AG10803 (cell line): ENCODE results near the gene CDH4.
"Not testable (repeated sequence)": the region's sequence is repeated elsewhere in the genome, so short reads cannot be mapped to it uniquely, and the experiment has no call there.

Experiments used
- DNase-seq: peaks from one replicate; pipeline ENCODE4 v3.0.0; 2010; ENCODE audit warnings: low read depth
- H3K4me3 ChIP-seq: 2 replicates; pipeline ENCODE4 v1.5.1; 2011; ENCODE audit warnings: mild to moderate bottlenecking, low read length, control low read depth
- CTCF ChIP-seq: conservative IDR thresholded peaks from 2 replicates; pipeline ENCODE4 v1.5.1; 2011; ENCODE audit warnings: mild to moderate bottlenecking, low read length, control low read depth, inconsistent platforms

Gene CDH4

GRCh38 chr20:61979701-61980635 is 727.9 kb downstream of the CDH4 start:
- DNase-seq: no peak
- TF ChIP-seq CTCF: no peak
- H3K4me3 ChIP-seq: no peak overlapping the region

GRCh38 chr20:61980647-61981583 is 728.9 kb downstream of the CDH4 start:
- peak; percentile 26 for DNase-seq
- peak; percentile 49 for TF ChIP-seq CTCF

DNA sequence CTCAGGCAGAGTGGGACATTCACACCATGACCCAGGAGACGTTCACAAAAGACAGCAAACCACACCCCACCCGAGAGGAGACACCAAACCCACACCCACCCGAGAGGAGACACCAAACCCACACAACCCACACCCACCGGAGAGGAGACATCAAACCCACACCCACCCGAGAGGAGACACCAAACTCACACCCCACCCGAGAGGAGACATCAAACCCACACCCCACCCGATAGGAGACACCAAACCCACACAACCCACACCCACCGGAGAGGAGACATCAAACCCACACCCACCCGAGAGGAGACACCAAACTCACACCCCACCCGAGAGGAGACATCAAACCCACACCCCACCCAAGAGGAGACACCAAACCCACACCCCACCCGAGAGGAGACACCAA is 729.6 kb downstream of the CDH4 start:
- DNase-seq, H3K4me3 ChIP-seq: not testable (repeated sequence)

More at GRCh38 chr20:61980647-61981583, 728.9 kb downstream of the CDH4 start:
- no peak overlapping the region for H3K4me3 ChIP-seq

DNA sequence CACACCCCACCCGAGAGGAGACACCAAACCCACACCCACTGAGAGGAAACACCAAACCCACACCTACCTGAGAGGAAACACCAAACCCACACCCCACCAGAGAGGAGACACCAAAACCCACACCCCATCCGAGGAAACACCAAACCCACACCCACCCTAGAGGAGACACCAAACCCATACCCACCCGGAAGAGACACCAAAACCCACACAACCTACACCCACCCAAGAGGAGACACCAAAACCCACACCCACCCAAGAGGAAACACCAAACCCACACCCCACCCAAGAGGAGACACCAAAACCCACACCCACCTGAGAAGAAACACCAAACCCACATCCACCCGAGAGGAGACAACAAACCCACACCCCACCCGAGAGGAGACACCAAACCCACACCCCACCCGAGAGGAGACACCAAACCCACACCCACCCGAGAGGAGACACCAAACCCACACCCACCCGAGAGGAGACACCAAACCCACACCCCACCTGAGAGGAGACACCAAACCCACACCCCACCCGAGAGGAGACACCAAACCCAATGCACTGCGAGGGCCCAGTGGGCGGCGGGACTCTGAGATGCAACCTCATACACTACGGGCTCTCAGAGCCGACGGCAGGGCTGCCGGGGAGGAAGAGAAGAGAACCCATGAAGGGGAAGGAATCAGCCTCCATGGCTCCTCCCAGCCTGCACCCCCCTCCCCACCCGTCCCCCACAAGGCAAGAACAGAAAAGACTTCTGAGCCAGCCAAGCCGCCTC is 730.3 kb downstream of the CDH4 start:
- no peak for TF ChIP-seq CTCF
- no peak for DNase-seq
- H3K4me3 ChIP-seq: no peak overlapping the region

GRCh38 chr20:61982951-61983315 is 730.9 kb downstream of the CDH4 start:
- TF ChIP-seq CTCF: no peak
- H3K4me3 ChIP-seq: no peak overlapping the region
- no peak for DNase-seq

DNA sequence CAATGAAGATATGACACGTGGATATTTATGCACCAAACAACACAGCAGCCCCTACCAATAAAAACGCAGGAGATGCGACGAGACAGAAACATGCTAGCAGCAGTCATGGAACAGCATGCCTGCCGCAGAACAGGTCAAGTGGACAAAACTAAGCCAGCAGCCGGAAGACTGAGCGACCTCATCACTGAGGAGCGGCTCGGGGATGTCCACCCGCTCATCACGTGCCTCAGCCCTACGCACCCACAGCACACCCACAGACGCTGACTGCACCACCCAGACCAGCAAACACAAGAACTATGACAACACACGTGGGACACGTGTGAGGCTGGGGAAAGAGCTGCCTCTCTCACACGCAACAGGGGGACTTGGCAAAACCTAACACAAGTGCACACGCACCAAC is 731.9 kb downstream of the CDH4 start:
- no peak overlapping the region for H3K4me3 ChIP-seq
- no peak for TF ChIP-seq CTCF
- no peak for DNase-seq

- H3K4me3 ChIP-seq, DNase-seq: not testable (repeated sequence)
Observed at GRCh38 chr20:61984431-61984830, 732.4 kb downstream of the CDH4 start.
